Mesenchymal stem cell (in vitro differentiated cells and primary cell): ENCODE data around the gene RFX1.

ENCODE experiments used
- DNase-seq: peaks from one replicate; pipeline ENCODE4 v3.0.0-alpha.2; 2013
- H2AFZ ChIP-seq: one replicate; pipeline ENCODE4 v1.6.1; 2013; ENCODE audit warnings: low read depth, mild to moderate bottlenecking, control low read depth, inconsistent platforms, low read length, moderate library complexity
- H2AK5ac ChIP-seq: 2 replicates; pipeline ENCODE4 v1.6.1; 2013; ENCODE audit warnings: low read length, moderate library complexity, mild to moderate bottlenecking, inconsistent platforms; ENCODE audit not compliant: severe bottlenecking
- H2BK120ac ChIP-seq: one replicate; pipeline ENCODE4 v1.6.1; 2013; ENCODE audit warnings: low read depth, mild to moderate bottlenecking, inconsistent platforms, low read length, moderate library complexity
- H2BK12ac ChIP-seq, 2 experiments: one replicate each; pipeline ENCODE4 v1.6.1; 2013; ENCODE audit warnings: inconsistent platforms in 2 of 2, low read length in 2 of 2, mild to moderate bottlenecking in 2 of 2, moderate library complexity in 2 of 2, control low read depth in 1 of 2
- H2BK15ac ChIP-seq: one replicate; pipeline ENCODE4 v1.6.1; 2013; ENCODE audit warnings: mild to moderate bottlenecking, low read depth, inconsistent platforms; ENCODE audit not compliant: poor library complexity, severe bottlenecking
- H2BK5ac ChIP-seq: 2 replicates; pipeline ENCODE4 v1.6.1; 2013; ENCODE audit warnings: low read depth, mild to moderate bottlenecking, low read length, control low read depth, inconsistent platforms; ENCODE audit not compliant: poor library complexity, severe bottlenecking
- H3K14ac ChIP-seq, 2 experiments: one replicate each; pipeline ENCODE4 v1.6.1; 2013; ENCODE audit warnings: inconsistent platforms in 2 of 2, low read length in 2 of 2, control low read depth in 1 of 2, mild to moderate bottlenecking in 1 of 2, moderate library complexity in 1 of 2
- H3K18ac ChIP-seq, 2 experiments: one replicate each; pipeline ENCODE4 v1.6.1; 2013; ENCODE audit warnings: inconsistent platforms in 2 of 2, low read length in 2 of 2, control low read depth in 1 of 2, low read depth in 1 of 2, mild to moderate bottlenecking in 1 of 2
- H3K23ac ChIP-seq, 2 experiments: one replicate each; pipeline ENCODE4 v1.6.1; 2013; ENCODE audit warnings: inconsistent platforms in 2 of 2, low read length in 2 of 2, mild to moderate bottlenecking in 2 of 2, moderate library complexity in 2 of 2, control low read depth in 1 of 2
- H3K27ac ChIP-seq: 2 replicates; pipeline ENCODE4 v1.5.1; 2013; ENCODE audit warnings: mild to moderate bottlenecking, moderate library complexity, low read length, control low read depth, inconsistent platforms; ENCODE audit not compliant: poor library complexity, severe bottlenecking
- H3K27me3 ChIP-seq, 2 experiments: 2 replicates each; pipeline versions ENCODE4 v1.6.1 to v1.7.0; 2013; ENCODE audit warnings: low read length in 2 of 2, mild to moderate bottlenecking in 2 of 2, moderate library complexity in 2 of 2, control low read depth in 1 of 2, inconsistent platforms in 1 of 2; ENCODE audit not compliant: control insufficient read depth in 1 of 2, insufficient read depth in 1 of 2
- H3K36me3 ChIP-seq, 2 experiments: 2 replicates each; pipeline versions ENCODE4 v1.6.1 to v1.7.0; 2013; ENCODE audit warnings: low read length in 2 of 2, control low read depth in 1 of 2, inconsistent platforms in 1 of 2, low read depth in 1 of 2, mild to moderate bottlenecking in 1 of 2; ENCODE audit not compliant: insufficient read depth in 2 of 2, control insufficient read depth in 1 of 2
- H3K4ac ChIP-seq, 2 experiments: one replicate each; pipeline ENCODE4 v1.6.1; 2013; ENCODE audit warnings: inconsistent platforms in 2 of 2, low read length in 2 of 2, mild to moderate bottlenecking in 2 of 2, moderate library complexity in 2 of 2, control low read depth in 1 of 2, low read depth in 1 of 2
- H3K4me1 ChIP-seq: 2 replicates; pipeline ENCODE4 v1.6.1; 2013; ENCODE audit warnings: low read depth, low read length, control low read depth; ENCODE audit not compliant: control insufficient read depth, insufficient read depth
- H3K4me2 ChIP-seq: 2 replicates; pipeline ENCODE4 v1.6.1; 2013; ENCODE audit warnings: low read length, mild to moderate bottlenecking, inconsistent platforms; ENCODE audit not compliant: poor library complexity, severe bottlenecking
- H3K4me3 ChIP-seq, 2 experiments: 2 replicates each; pipeline versions ENCODE4 v1.5.1 to v1.7.0; 2013; ENCODE audit warnings: low read length in 2 of 2, mild to moderate bottlenecking in 2 of 2, control low read depth in 1 of 2, low read depth in 1 of 2; ENCODE audit not compliant: insufficient read depth in 1 of 2
- H3K79me1 ChIP-seq: replicated peaks from 2 replicates; pipeline ENCODE4 v1.6.1; 2013; ENCODE audit warnings: mild to moderate bottlenecking, control low read depth, low read length, inconsistent platforms; ENCODE audit not compliant: poor library complexity, severe bottlenecking
- H3K9ac ChIP-seq: 2 replicates; pipeline ENCODE4 v1.7.0; 2013; ENCODE audit warnings: mild to moderate bottlenecking, low read length, moderate library complexity
- H3K9me3 ChIP-seq: 2 replicates; pipeline ENCODE4 v1.7.0; 2013; ENCODE audit warnings: mild to moderate bottlenecking, low read length; ENCODE audit not compliant: control insufficient read depth
- H4K8ac ChIP-seq: one replicate; pipeline ENCODE4 v1.6.1; 2013; ENCODE audit warnings: inconsistent platforms, mild to moderate bottlenecking, low read length, moderate library complexity
- H4K91ac ChIP-seq: one replicate; pipeline ENCODE4 v1.6.1; 2013; ENCODE audit warnings: mild to moderate bottlenecking, low read length, inconsistent platforms
- WGBS: methylation state at CpG from one replicate; pipeline ENCODE4 v1.1.7; 2013; ENCODE audit warnings: mixed read lengths; 5-methylcytosine and 5-hydroxymethylcytosine counted together

RFX1 gene

DNA sequence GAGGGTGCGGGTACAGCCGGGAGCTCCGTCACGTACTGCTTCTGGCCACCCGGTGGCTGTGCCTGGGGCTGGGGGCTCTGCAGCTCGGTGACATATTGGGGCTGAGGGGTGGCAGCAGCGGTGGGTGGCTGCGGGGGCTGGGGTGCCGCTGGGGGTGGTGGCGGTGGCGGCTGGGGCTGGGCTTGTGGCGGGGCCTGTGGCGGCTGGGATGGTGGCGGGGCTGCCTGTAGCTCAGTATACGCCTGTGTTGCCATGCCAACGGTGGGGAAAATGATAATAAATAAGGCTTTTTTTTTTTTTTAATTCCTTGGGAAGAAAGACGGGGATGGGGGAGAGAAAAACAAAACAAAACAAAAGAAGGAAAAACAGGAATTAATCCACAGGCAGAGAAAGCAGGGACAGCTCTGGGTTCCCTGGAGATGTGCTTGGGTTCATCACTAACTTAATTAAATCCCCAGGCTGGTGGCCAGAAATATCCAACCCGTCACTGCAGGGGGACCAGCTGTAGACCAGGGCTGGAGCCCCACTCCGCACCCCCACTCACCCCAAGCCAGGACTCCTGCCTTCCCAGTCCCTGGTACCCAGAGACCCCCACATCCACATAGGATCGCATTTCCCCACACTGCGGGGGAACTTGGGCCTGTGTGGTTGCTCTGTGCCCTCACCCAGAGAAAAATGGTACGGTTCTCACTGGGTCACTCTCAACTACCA is 12.4 kb downstream of the RFX1 start:
- no peak overlapping the region for H2BK15ac ChIP-seq
- WGBS = 97% methylated on average over 19 of the region's 22 CpGs
- H3K4ac ChIP-seq = no peak overlapping the region
- H3K23ac ChIP-seq = no peak overlapping the region
- H2BK5ac ChIP-seq = no peak overlapping the region
- no peak overlapping the region for H3K4me3 ChIP-seq
- no peak overlapping the region for H2BK12ac ChIP-seq
- H3K9ac ChIP-seq = peak overlapping the region; percentile 11
- H4K91ac ChIP-seq = no peak overlapping the region
- no peaks in the 10 kb centered on the region for H3K27me3 ChIP-seq
- DNase-seq = no peak
- H3K36me3 ChIP-seq = peaks cover 18 to 67% of the 10 kb centered on the region in 2 experiments
- peaks cover 10% of the 10 kb centered on the region for H3K4me1 ChIP-seq
- peaks cover 2% of the 10 kb centered on the region for H3K9me3 ChIP-seq
- no peak overlapping the region for H3K14ac ChIP-seq
- no peak overlapping the region for H2AFZ ChIP-seq
- H3K79me1 ChIP-seq = peaks cover 62% of the 10 kb centered on the region
- no peak overlapping the region for H4K8ac ChIP-seq
- H3K27ac ChIP-seq = no peak overlapping the region
- H2AK5ac ChIP-seq = no peak overlapping the region
- no peak overlapping the region for H3K4me2 ChIP-seq
- H2BK120ac ChIP-seq = no peak overlapping the region
- H3K18ac ChIP-seq = no peak overlapping the region

DNA sequence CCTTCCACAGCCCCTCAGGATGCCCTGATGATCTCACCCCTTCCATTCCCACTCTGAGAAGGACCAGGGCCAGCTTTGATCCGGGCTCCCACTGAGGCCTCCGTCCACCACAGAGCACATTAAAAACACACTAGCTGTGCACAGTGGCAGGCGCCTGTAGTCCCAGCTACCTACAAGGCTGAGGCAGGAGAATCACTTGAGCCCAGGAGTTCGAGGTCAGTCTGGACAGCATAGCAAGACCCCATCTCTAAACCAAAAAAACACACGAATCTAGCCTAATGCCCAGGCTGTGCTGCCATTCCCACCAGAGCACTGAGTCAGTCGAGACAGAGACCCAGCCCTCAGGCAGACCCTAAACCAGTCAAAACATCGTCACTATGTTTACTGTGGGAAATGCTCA is 14.1 kb downstream of the RFX1 start:
- no peak overlapping the region for H2BK15ac ChIP-seq
- H3K4me3 ChIP-seq = no peak overlapping the region
- 96% methylated on average over 7 of the region's 7 CpGs for WGBS
- H3K4me2 ChIP-seq = no peak overlapping the region
- no peak overlapping the region for H3K23ac ChIP-seq
- H3K14ac ChIP-seq = no peak overlapping the region
- no peak overlapping the region for H2AFZ ChIP-seq
- H3K27ac ChIP-seq = no peak overlapping the region
- no peaks in the 10 kb centered on the region for H3K9me3 ChIP-seq
- H3K4ac ChIP-seq = no peak overlapping the region
- peaks cover 10 to 62% of the 10 kb centered on the region in 2 experiments for H3K36me3 ChIP-seq
- no peak overlapping the region for H2BK5ac ChIP-seq
- H2BK120ac ChIP-seq = no peak overlapping the region
- no peak overlapping the region for H3K9ac ChIP-seq
- H4K8ac ChIP-seq = no peak overlapping the region
- peaks cover 20% of the 10 kb centered on the region for H3K4me1 ChIP-seq
- H2BK12ac ChIP-seq = no peak overlapping the region
- no peak overlapping the region for H4K91ac ChIP-seq
- no peak overlapping the region for H3K18ac ChIP-seq
- DNase-seq = no peak
- peaks cover 49% of the 10 kb centered on the region for H3K79me1 ChIP-seq
- no peak overlapping the region for H2AK5ac ChIP-seq
- H3K27me3 ChIP-seq = no peaks in the 10 kb centered on the region

DNA sequence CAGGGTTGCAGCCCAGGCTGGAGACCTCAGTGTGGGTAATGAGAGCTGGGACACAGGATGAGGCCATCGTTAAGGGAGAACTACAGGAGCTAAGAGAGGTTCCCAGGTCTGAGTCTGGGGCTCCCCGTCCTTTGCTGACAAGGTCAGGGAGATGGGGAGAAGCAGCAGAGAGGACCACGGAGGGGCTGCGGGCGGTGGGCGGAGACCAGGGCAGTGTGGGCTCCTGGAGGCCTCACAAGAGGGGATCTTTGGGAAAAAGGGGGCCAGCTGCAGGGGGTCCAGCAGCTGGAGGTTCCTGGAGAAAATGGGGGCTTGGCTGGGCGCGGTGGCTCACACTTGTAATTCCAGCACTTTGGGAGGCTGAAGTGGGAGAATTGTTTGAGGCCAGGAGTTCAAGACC is 16.0 kb downstream of the RFX1 start:
- Histone ChIP-seq H3K79me1 (peaks cover 37% of the 10 kb centered on the region), H3K36me3 (peaks cover 10 to 47% of the 10 kb centered on the region in 2 experiments), H3K18ac (no peak overlapping the region), H3K9ac (no peak overlapping the region), H2AFZ (no peak overlapping the region), H2BK5ac (no peak overlapping the region), H4K8ac (no peak overlapping the region), H2AK5ac (no peak overlapping the region), H3K9me3 (no peaks in the 10 kb centered on the region), H3K27me3 (no peaks in the 10 kb centered on the region), H2BK120ac (no peak overlapping the region), H3K23ac (no peak overlapping the region), H4K91ac (no peak overlapping the region), H3K4ac (no peak overlapping the region), H3K27ac (no peak overlapping the region), H2BK12ac (no peak overlapping the region), H3K14ac (no peak overlapping the region), H3K4me2 (no peak overlapping the region), H3K4me3 (no peak overlapping the region), H2BK15ac (no peak overlapping the region), H3K4me1 (peaks cover 36% of the 10 kb centered on the region)
- 92% methylated on average over 8 of the region's 8 CpGs for WGBS
- DNase-seq = no peak

DNA sequence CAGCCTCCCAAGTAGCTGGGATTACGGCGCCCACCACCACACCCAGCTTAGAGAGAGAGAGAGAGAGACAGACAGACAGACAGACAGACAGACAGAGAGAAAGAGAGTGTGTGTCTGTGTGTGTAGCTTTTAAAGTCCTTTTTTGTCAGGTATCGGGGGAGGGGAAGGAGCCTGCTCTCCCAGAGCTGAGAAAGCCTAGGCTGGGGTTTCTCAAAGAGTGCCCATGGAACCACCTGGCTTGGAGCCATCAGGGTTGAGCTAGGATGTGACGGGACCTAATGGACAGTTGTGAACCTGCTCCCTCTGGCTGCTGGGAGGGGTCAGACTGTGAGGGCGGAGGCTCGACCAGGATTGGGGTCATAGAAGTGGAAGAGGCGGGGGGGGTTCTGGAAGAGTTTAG is 16.6 kb downstream of the RFX1 start:
- 91% methylated on average over 7 of the region's 7 CpGs for WGBS

More for the DNA sequence above, 16.6 kb downstream of the RFX1 start:
- H3K36me3 ChIP-seq = peaks cover 10 to 45% of the 10 kb centered on the region in 2 experiments
- DNase-seq = no peak
- H2AFZ ChIP-seq = no peak overlapping the region
- no peak overlapping the region for H4K91ac ChIP-seq
- no peak overlapping the region for H3K4me3 ChIP-seq
- no peak overlapping the region for H2BK15ac ChIP-seq
- no peak overlapping the region for H2BK5ac ChIP-seq
- H3K27ac ChIP-seq = no peak overlapping the region
- no peak overlapping the region for H2BK120ac ChIP-seq
- no peaks in the 10 kb centered on the region for H3K9me3 ChIP-seq
- H4K8ac ChIP-seq = no peak overlapping the region
- no peak overlapping the region for H3K9ac ChIP-seq
- no peak overlapping the region for H3K4me2 ChIP-seq
- no peak overlapping the region for H3K23ac ChIP-seq
- peaks cover 35% of the 10 kb centered on the region for H3K4me1 ChIP-seq
- H2AK5ac ChIP-seq = no peak overlapping the region
- H3K18ac ChIP-seq = no peak overlapping the region
- H3K4ac ChIP-seq = no peak overlapping the region
- H3K27me3 ChIP-seq = no peaks in the 10 kb centered on the region
- peaks cover 35% of the 10 kb centered on the region for H3K79me1 ChIP-seq
- no peak overlapping the region for H2BK12ac ChIP-seq
- no peak overlapping the region for H3K14ac ChIP-seq
